ENCODE measurements around the gene ADA.

ADA gene

GRCh38 chr20:44633187-44633810 lies 18.2 kb downstream of the ADA start:
- Histone ChIP-seq H3K4me1 (ENCODE audit: low read depth, poor library complexity, severe bottlenecking) (peaks cover 6% of the 10 kb centered on the region), H3K79me2 (ENCODE audit: insufficient read depth, low read depth) (peaks cover 14% of the 10 kb centered on the region; the same call in 1 of the 2 replicates), H3K36me3 (ENCODE audit: insufficient read depth) (peaks cover 13% of the 10 kb centered on the region; the same call in 1 of the 2 replicates), H2AFZ (ENCODE audit: low read depth) (no peak overlapping the region), H3K27me3 (ENCODE audit: insufficient read depth, low read depth) (no peaks in the 10 kb centered on the region), H3K9ac (no peak overlapping the region), H3K4me3 (IDR thresholded peaks at IDR 0.05; ENCODE audit: insufficient read depth, low read depth, low read length) (no peak overlapping the region), H3K27ac (no peak overlapping the region), H4K20me1 (ENCODE audit: insufficient read depth) (no peaks in the 10 kb centered on the region), H3K4me2 (no peak overlapping the region)
- TF ChIP-seq CTCF (conservative IDR thresholded peaks at IDR 0.05; ENCODE audit: low read depth, low read length) = no peak

GRCh38 chr20:44632103-44632752 lies 19.3 kb downstream of the ADA start:
- TF ChIP-seq CTCF (conservative IDR thresholded peaks at IDR 0.05; ENCODE audit: low read depth, low read length) = no peak
- Histone ChIP-seq H3K4me2 (no peak overlapping the region), H3K27me3 (ENCODE audit: insufficient read depth, low read depth) (no peaks in the 10 kb centered on the region), H3K9ac (no peak overlapping the region), H3K79me2 (ENCODE audit: insufficient read depth, low read depth) (0 out of 2 replicates have a peak, but pooled peaks cover 4% of the 10 kb centered on the region), H3K27ac (no peak overlapping the region), H2AFZ (ENCODE audit: low read depth) (no peak overlapping the region), H3K4me3 (IDR thresholded peaks at IDR 0.05; ENCODE audit: insufficient read depth, low read depth, low read length) (no peak overlapping the region), H3K36me3 (ENCODE audit: insufficient read depth) (peaks cover 16% of the 10 kb centered on the region; the same call in 1 of the 2 replicates), H3K4me1 (ENCODE audit: low read depth, poor library complexity, severe bottlenecking) (peaks cover 6% of the 10 kb centered on the region), H4K20me1 (ENCODE audit: insufficient read depth) (no peaks in the 10 kb centered on the region)

- Histone ChIP-seq H3K36me3 (ENCODE audit: insufficient read depth) (peaks cover 13% of the 10 kb centered on the region; the same call in 1 of the 2 replicates), H3K4me3 (IDR thresholded peaks at IDR 0.05; ENCODE audit: insufficient read depth, low read depth, low read length) (no peak overlapping the region), H3K27me3 (ENCODE audit: insufficient read depth, low read depth) (no peaks in the 10 kb centered on the region), H3K4me1 (ENCODE audit: low read depth, poor library complexity, severe bottlenecking) (peaks cover 6% of the 10 kb centered on the region), H3K27ac (no peak overlapping the region), H4K20me1 (ENCODE audit: insufficient read depth) (no peaks in the 10 kb centered on the region), H3K79me2 (ENCODE audit: insufficient read depth, low read depth) (no peaks in the 10 kb centered on the region), H3K9ac (no peak overlapping the region), H3K4me2 (no peak overlapping the region), H2AFZ (ENCODE audit: low read depth) (no peak overlapping the region)
- TF ChIP-seq CTCF (conservative IDR thresholded peaks at IDR 0.05; ENCODE audit: low read depth, low read length) = no peak
Observed at GRCh38 chr20:44630297-44630696, 21.2 kb downstream of the ADA start.

GRCh38 chr20:44629542-44629941 lies 22.0 kb downstream of the ADA start:
- H3K27ac ChIP-seq = no peak overlapping the region
- no peaks in the 10 kb centered on the region for H4K20me1 ChIP-seq (ENCODE audit: insufficient read depth)
- H3K4me2 ChIP-seq = no peak overlapping the region
- peaks cover 6% of the 10 kb centered on the region for H3K4me1 ChIP-seq (ENCODE audit: low read depth, poor library complexity, severe bottlenecking)
- TF ChIP-seq CTCF (conservative IDR thresholded peaks at IDR 0.05; ENCODE audit: low read depth, low read length) = no peak
- no peaks in the 10 kb centered on the region for H3K27me3 ChIP-seq (ENCODE audit: insufficient read depth, low read depth)
- H2AFZ ChIP-seq (ENCODE audit: low read depth) = no peak overlapping the region
- H3K36me3 ChIP-seq (ENCODE audit: insufficient read depth) = peaks cover 9% of the 10 kb centered on the region; the same call in 1 of the 2 replicates
- no peaks in the 10 kb centered on the region for H3K79me2 ChIP-seq (ENCODE audit: insufficient read depth, low read depth)
- H3K9ac ChIP-seq = no peak overlapping the region
- H3K4me3 ChIP-seq (IDR thresholded peaks at IDR 0.05; ENCODE audit: insufficient read depth, low read depth, low read length) = no peak overlapping the region

All from KMS-11 (cell line).